Ramos (cell line): Measurements from ENCODE around the gene BEND6.
"Not testable (repeated sequence)": the region's sequence is repeated elsewhere in the genome, so short reads cannot be mapped to it uniquely, and the experiment has no call there.

Source experiments
- in situ Hi-C: fragments of 300-500 bp; cut with MboI; formaldehyde crosslinking; loops from one replicate; pipeline ENCODE4 v1.14.3; 2022; ENCODE audit warnings: low sequenced_read_pairs; ENCODE audit not compliant: unreplicated experiment

The BEND6 gene

GRCh38 chr6:57021086-57021720 is 66.3 kb downstream of the BEND6 start:
- in situ Hi-C loops = no loop called here

- in situ Hi-C loops = no loop called here
Observed at GRCh38 chr6:57024321-57024720, 69.4 kb downstream of the BEND6 start.

- in situ Hi-C loops = no loop called here
Observed at GRCh38 chr6:57024775-57025174, 69.9 kb downstream of the BEND6 start.

- in situ Hi-C loops = no loop called here
Observed at GRCh38 chr6:57026001-57026400, 71.1 kb downstream of the BEND6 start.

GRCh38 chr6:57027301-57027700 is 72.4 kb downstream of the BEND6 start:
- in situ Hi-C loops = no loop called here

GRCh38 chr6:57029213-57029612 is 74.3 kb downstream of the BEND6 start:
- in situ Hi-C loops = no loop called here

- in situ Hi-C loops = no loop called here
Observed at GRCh38 chr6:57033228-57033627, 78.3 kb downstream of the BEND6 start.

GRCh38 chr6:57035549-57035948 is 80.6 kb downstream of the BEND6 start:
- in situ Hi-C loops = no loop called here

- in situ Hi-C loops = no loop called here
Observed at GRCh38 chr6:57038906-57039305, 84.0 kb downstream of the BEND6 start.

GRCh38 chr6:57040011-57040410 is 85.1 kb downstream of the BEND6 start:
- in situ Hi-C loops = no loop called here

GRCh38 chr6:57044061-57044460 is 89.2 kb downstream of the BEND6 start:
- in situ Hi-C loops = not testable (repeated sequence)

- in situ Hi-C loops = no loop called here
Observed at GRCh38 chr6:57044568-57044967, 89.7 kb downstream of the BEND6 start.

- in situ Hi-C loops = not testable (repeated sequence)
Observed at GRCh38 chr6:57046332-57047256, 91.7 kb downstream of the BEND6 start, which contains the start of gene KIAA1586. Gene KIAA1586 (plus strand): TSS chr6:57046693. CDS start chr6:57046756, 63 bp downstream.

- in situ Hi-C loops = not testable (repeated sequence)
Observed at GRCh38 chr6:57047257-57047585, 92.3 kb downstream of the BEND6 start.

GRCh38 chr6:57047859-57048258 is 93.0 kb downstream of the BEND6 start:
- in situ Hi-C loops = not testable (repeated sequence)

- in situ Hi-C loops = no loop called here
Observed at GRCh38 chr6:57048577-57048976, 93.7 kb downstream of the BEND6 start.

GRCh38 chr6:57063847-57064246 is 108.9 kb downstream of the BEND6 start:
- in situ Hi-C loops = no loop called here

GRCh38 chr6:57064809-57065208 is 109.9 kb downstream of the BEND6 start:
- in situ Hi-C loops = no loop called here

- in situ Hi-C loops = no loop called here
Observed at GRCh38 chr6:57068061-57068460, 113.2 kb downstream of the BEND6 start.

- in situ Hi-C loops = no loop called here
Observed at GRCh38 chr6:57069228-57069627, 114.3 kb downstream of the BEND6 start.

GRCh38 chr6:57069920-57070331 is 115.0 kb downstream of the BEND6 start:
- in situ Hi-C loops = no loop called here

GRCh38 chr6:57072108-57072507 is 117.2 kb downstream of the BEND6 start:
- in situ Hi-C loops = no loop called here
